Natural killer cell (primary cell): ENCODE results near the gene ARHGAP11A. TPM values are rescaled to one million over a fixed set of nuclear protein-coding genes. Genes with fewer than 3 reads are reported as not detected.

Experiments used
- ATAC-seq, 3 donors: fragments of 150-1000 bp in 2 of 3; fragments of 200-7000 bp in 1 of 3; cut with Tn5 transposase; 1 replicate in 1 of 3; 2 replicates in 2 of 3; pipeline ENCODE4 v1.10.0; 2021; ENCODE audit warnings: mild to moderate bottlenecking in 2 of 3, moderate library complexity in 2 of 3
- DNase-seq, 2 donors: peaks; one replicate each; pipeline versions ENCODE4 v3.0.0 to v3.0.0-alpha.2; 2013 to 2021; ENCODE audit warnings: mixed read lengths in 1 of 2
- H3K27ac ChIP-seq: one replicate; pipeline ENCODE4 v1.5.1; 2013; ENCODE audit warnings: mild to moderate bottlenecking, low read length
- H3K27me3 ChIP-seq: one replicate; pipeline ENCODE4 v1.6.1; 2013; ENCODE audit warnings: low read length; ENCODE audit not compliant: control insufficient read depth, insufficient read depth
- H3K36me3 ChIP-seq: one replicate; pipeline ENCODE4 v1.6.1; 2013; ENCODE audit warnings: low read length; ENCODE audit not compliant: control insufficient read depth, insufficient read depth
- H3K4me1 ChIP-seq: one replicate; pipeline ENCODE4 v1.6.1; 2013; ENCODE audit warnings: low read length; ENCODE audit not compliant: control insufficient read depth, insufficient read depth
- H3K4me3 ChIP-seq: one replicate; pipeline ENCODE4 v1.5.1; 2013; ENCODE audit warnings: low read length
- H3K9me3 ChIP-seq: one replicate; pipeline ENCODE4 v1.6.1; 2013; ENCODE audit warnings: low read length; ENCODE audit not compliant: control insufficient read depth, insufficient read depth
- H3K27ac Mint-ChIP-seq, 2 donors: one replicate each; pipeline ENCODE4 v1.8.0; 2022; ENCODE audit warnings: mild to moderate bottlenecking in 2 of 2, mixed read lengths in 2 of 2, moderate library complexity in 1 of 2
- H3K27me3 Mint-ChIP-seq, 2 donors: one replicate each; pipeline ENCODE4 v1.8.0; 2022; ENCODE audit warnings: low read depth in 2 of 2, mixed read lengths in 2 of 2
- H3K36me3 Mint-ChIP-seq: one replicate; pipeline ENCODE4 v1.8.0; 2022; ENCODE audit warnings: mixed read lengths
- H3K4me1 Mint-ChIP-seq, 2 donors: one replicate each; pipeline ENCODE4 v1.8.0; 2022; ENCODE audit warnings: mixed read lengths in 2 of 2
- H3K4me3 Mint-ChIP-seq: one replicate; pipeline ENCODE4 v1.8.0; 2022; ENCODE audit warnings: mild to moderate bottlenecking, moderate library complexity, mixed read lengths
- H3K9me3 Mint-ChIP-seq, 2 donors: one replicate each; pipeline ENCODE4 v1.8.0; 2022; ENCODE audit warnings: mixed read lengths in 2 of 2
- WGBS: methylation state at CpG from one replicate; pipeline ENCODE4 v1.1.7; 2013; ENCODE audit warnings: missing lambda C conversion rate; ENCODE audit not compliant: insufficient coverage; 5-methylcytosine and 5-hydroxymethylcytosine counted together
- intact Hi-C: fragments of 100-400 bp; cut with micrococcal nuclease; formaldehyde crosslinking; loops from one replicate; pipeline ENCODE4 v1.14.2; 2022
- total RNA-seq, 4 donors: library from RNA; stranded (reverse); fragments of 120-200 nt in 1 of 4; gene quantifications; one replicate each; pipeline versions ENCODE4 v1.2.3 to v1.2.4, GENCODE V29; 2013 to 2022
- TF ChIP-seq, protein P1 (sequence below): fragments of 200-600 bp; IDR thresholded peaks from one replicate; pipeline ENCODE4 v1.8.0; 2022; ENCODE audit warnings: antibody characterized with exemption

ARHGAP11A gene
- total RNA-seq, 3 donors from 2014 or later (not counting 1 experiment from before 2014, with no cell fraction given), result 1.4 to 8.1 (median 5.6) TPM

DNA sequence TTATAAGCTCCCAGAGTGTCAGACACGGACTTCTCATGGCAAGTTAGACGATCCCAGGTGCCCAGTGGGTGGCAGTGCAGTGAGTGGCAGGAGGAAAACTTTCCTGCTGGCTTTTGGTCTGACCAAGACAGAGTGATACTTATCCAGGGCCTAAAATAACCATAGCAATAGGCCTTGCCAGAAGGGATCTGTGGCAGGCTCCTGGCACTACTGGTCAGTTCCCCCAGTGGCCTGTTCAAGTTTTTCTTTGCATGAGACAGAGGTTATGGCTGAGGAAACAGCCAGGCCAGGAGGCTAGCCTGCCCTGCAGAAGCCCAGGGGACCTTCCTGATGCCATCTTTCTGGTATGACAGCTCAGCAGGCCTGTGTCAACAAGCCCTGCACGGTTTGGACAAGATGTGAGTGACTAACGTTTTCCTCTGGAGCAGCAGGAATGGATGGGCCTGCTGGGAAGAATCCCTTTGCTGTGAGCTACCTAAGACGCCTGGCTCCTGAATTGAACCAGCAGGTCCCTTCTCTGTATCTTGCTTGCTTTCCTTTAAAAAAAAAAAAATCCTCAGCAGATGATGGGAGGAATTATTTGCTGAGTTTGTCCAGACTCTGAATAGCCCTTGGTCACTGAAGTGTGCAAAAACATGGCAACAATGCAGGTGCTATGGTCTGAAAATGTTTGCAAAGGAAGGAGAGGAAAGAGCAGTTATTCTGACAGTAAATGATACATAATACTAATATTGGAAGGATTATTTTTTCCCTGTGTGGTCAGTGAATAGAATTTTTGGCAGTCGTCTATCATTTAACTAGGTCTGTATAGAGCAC lies 44.2 kb downstream of the ARHGAP11A start:
- Histone ChIP-seq H3K27me3 (no peaks in the 10 kb centered on the region), H3K27ac (no peak overlapping the region), H3K36me3 (no peaks in the 10 kb centered on the region), H3K4me3 (no peak overlapping the region), H3K9me3 (no peaks in the 10 kb centered on the region), H3K4me1 (no peaks in the 10 kb centered on the region)
- Mint-ChIP-seq H3K36me3 (no peaks in the 10 kb centered on the region), H3K4me1 (peaks cover 17 to 22% of the 10 kb centered on the region in 2 donors), H3K27ac (no peak overlapping the region), H3K4me3 (no peak overlapping the region), H3K27me3 (no peaks in the 10 kb centered on the region), H3K9me3 (no peaks in the 10 kb centered on the region)
- no peak for ATAC-seq
- TF ChIP-seq, protein P1, sequence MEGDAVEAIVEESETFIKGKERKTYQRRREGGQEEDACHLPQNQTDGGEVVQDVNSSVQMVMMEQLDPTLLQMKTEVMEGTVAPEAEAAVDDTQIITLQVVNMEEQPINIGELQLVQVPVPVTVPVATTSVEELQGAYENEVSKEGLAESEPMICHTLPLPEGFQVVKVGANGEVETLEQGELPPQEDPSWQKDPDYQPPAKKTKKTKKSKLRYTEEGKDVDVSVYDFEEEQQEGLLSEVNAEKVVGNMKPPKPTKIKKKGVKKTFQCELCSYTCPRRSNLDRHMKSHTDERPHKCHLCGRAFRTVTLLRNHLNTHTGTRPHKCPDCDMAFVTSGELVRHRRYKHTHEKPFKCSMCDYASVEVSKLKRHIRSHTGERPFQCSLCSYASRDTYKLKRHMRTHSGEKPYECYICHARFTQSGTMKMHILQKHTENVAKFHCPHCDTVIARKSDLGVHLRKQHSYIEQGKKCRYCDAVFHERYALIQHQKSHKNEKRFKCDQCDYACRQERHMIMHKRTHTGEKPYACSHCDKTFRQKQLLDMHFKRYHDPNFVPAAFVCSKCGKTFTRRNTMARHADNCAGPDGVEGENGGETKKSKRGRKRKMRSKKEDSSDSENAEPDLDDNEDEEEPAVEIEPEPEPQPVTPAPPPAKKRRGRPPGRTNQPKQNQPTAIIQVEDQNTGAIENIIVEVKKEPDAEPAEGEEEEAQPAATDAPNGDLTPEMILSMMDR, result no peak
- whole genome bisulfite sequencing, result 82% methylated on average over 6 of the region's 6 CpGs
- intact Hi-C loops, result loop anchor here (5.0 kb wide), 1 partner anchor 473 kb away; no protein-coding TSS in a partner anchor
- no peak for DNase-seq

DNA sequence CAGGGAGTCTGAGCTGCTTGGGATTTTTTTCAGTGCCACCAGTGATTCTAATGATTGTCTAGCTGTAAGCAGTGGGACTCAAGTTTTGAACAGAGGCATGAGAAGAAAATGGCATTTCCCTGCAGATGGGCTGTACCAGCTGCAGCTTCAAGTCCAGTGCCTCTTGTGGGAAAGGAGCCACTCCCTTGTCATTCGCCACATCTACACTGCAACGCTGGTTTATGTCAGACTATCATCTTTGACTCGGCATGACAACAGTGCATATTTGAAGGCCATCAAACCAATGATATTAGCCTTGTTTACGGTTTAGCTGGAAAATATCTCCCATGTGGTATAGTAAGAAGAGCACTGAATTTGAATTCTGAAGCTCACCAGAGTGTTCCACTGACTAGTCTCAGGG lies 48.4 kb downstream of the ARHGAP11A start:
- H3K4me1 ChIP-seq, result no peaks in the 10 kb centered on the region
- Mint-ChIP-seq H3K36me3 (no peaks in the 10 kb centered on the region), H3K4me1 (peaks cover 7% of the 10 kb centered on the region in 2 donors), H3K27ac (no peak overlapping the region), H3K27me3 (no peaks in the 10 kb centered on the region), H3K9me3 (no peaks in the 10 kb centered on the region), H3K4me3 (no peak overlapping the region)
- no peak overlapping the region for H3K4me3 ChIP-seq
- H3K36me3 ChIP-seq, result no peaks in the 10 kb centered on the region
- ATAC-seq (no peak), DNase-seq (no peak)
- H3K27me3 ChIP-seq, result no peaks in the 10 kb centered on the region
- 85% methylated on average over 4 of the region's 4 CpGs for WGBS
- H3K9me3 ChIP-seq, result no peaks in the 10 kb centered on the region
- intact Hi-C loops, result loop anchor here (5.0 kb wide), 1 partner anchor 469 kb away; no protein-coding TSS in a partner anchor
- H3K27ac ChIP-seq, result no peak overlapping the region
- TF ChIP-seq, protein P1, result no peak

DNA sequence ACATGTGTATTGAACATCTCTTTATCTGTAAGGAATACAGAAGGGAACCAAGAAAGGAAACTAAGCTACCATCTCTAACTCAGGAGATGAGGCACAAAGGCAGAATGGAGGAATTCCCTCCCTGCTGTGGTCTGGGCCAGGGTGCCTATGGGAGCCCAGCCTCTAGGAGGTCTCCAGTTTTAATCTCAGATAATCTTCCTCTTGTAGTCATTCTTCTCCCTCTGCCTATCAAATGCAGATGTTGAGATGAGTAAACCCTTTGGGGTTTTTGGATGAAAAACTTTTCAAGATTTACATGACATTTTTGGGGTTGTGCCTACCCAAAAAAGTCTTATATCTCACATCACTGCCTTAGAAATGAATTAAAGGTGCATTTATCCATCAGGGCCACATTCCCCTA lies 49.5 kb downstream of the ARHGAP11A start:
- intact Hi-C loops, result loop anchor here (5.0 kb wide), 2 partner anchors 333 to 468 kb away; no protein-coding TSS in a partner anchor
- Mint-ChIP-seq H3K4me1 (peaks cover 7% of the 10 kb centered on the region in 2 donors), H3K4me3 (no peak overlapping the region), H3K9me3 (no peaks in the 10 kb centered on the region), H3K36me3 (no peaks in the 10 kb centered on the region), H3K27ac (no peak overlapping the region), H3K27me3 (no peaks in the 10 kb centered on the region)
- Histone ChIP-seq H3K36me3 (no peaks in the 10 kb centered on the region), H3K4me3 (no peak overlapping the region), H3K9me3 (no peaks in the 10 kb centered on the region), H3K27ac (no peak overlapping the region), H3K4me1 (no peaks in the 10 kb centered on the region), H3K27me3 (no peaks in the 10 kb centered on the region)
- ATAC-seq, result no peak
- TF ChIP-seq, protein P1, result no peak
- DNase-seq, result no peak
